WTC11 (cell line): ENCODE results near the gene ZNF341. TPM values are rescaled to one million over a fixed set of nuclear protein-coding genes. Genes with fewer than 3 reads are reported as not detected.

Source experiments
- E2F4 ChIP-seq: sonication (generic); formaldehyde crosslinking; IDR thresholded peaks from 2 replicates; pipeline ENCODE4 v1.8.1; 2022; ENCODE audit warnings: low read depth, mild to moderate bottlenecking, moderate library complexity, missing genetic modification reagents, borderline replicate concordance
- EMX1 ChIP-seq: fragments of 250-450 bp; sonication (Bioruptor Pico); IDR thresholded peaks from 2 replicates; pipeline ENCODE4 v1.8.0; 2021; ENCODE audit warnings: mild to moderate bottlenecking
- FOXJ3 ChIP-seq: sonication (generic); formaldehyde crosslinking; IDR thresholded peaks from 2 replicates; pipeline ENCODE4 v1.9.0; 2021; ENCODE audit warnings: missing genetic modification reagents, mild to moderate bottlenecking, borderline replicate concordance
- GRHL2 ChIP-seq: fragments of 250-450 bp; sonication (Bioruptor Pico); IDR thresholded peaks from 2 replicates; pipeline ENCODE4 v1.8.0; 2022; ENCODE audit warnings: mild to moderate bottlenecking, moderate library complexity; ENCODE audit not compliant: insufficient replicate concordance, severe bottlenecking
- JAZF1 ChIP-seq: fragments of 250-450 bp; sonication (Bioruptor Pico); IDR thresholded peaks from 2 replicates; pipeline ENCODE4 v1.9.0; 2021; ENCODE audit warnings: moderate library complexity, mild to moderate bottlenecking, inconsistent platforms
- JUN ChIP-seq: sonication (generic); formaldehyde crosslinking; IDR thresholded peaks from 2 replicates; pipeline ENCODE4 v1.8.0; 2023; ENCODE audit warnings: mild to moderate bottlenecking, missing genetic modification reagents
- NFATC4 ChIP-seq: fragments of 250-450 bp; sonication (Bioruptor Pico); IDR thresholded peaks from 2 replicates; pipeline ENCODE4 v1.9.0; 2021; ENCODE audit warnings: mild to moderate bottlenecking
- NFE2L1 ChIP-seq: sonication (generic); formaldehyde crosslinking; IDR thresholded peaks from 2 replicates; pipeline ENCODE4 v1.8.1; 2023; ENCODE audit warnings: missing genetic modification reagents
- OVOL2 ChIP-seq: fragments of 250-450 bp; sonication (Bioruptor Pico); IDR thresholded peaks from 2 replicates; pipeline ENCODE4 v1.9.0; 2021; ENCODE audit warnings: mild to moderate bottlenecking, borderline replicate concordance
- STAT6 ChIP-seq: sonication (generic); formaldehyde crosslinking; conservative IDR thresholded peaks from 2 replicates; pipeline ENCODE4 v1.8.1; 2023; ENCODE audit warnings: mild to moderate bottlenecking, low read depth, missing genetic modification reagents, moderate library complexity
- ZNF232 ChIP-seq: sonication (generic); formaldehyde crosslinking; IDR thresholded peaks from 2 replicates; pipeline ENCODE4 v1.8.0; 2022; ENCODE audit warnings: mild to moderate bottlenecking, missing genetic modification reagents
- ZNF263 ChIP-seq: sonication (generic); formaldehyde crosslinking; IDR thresholded peaks from 2 replicates; pipeline ENCODE4 v1.8.1; 2022; ENCODE audit warnings: low read depth, mild to moderate bottlenecking, moderate library complexity, missing genetic modification reagents
- ZNF423 ChIP-seq: fragments of 250-450 bp; sonication (Bioruptor Pico); IDR thresholded peaks from 2 replicates; pipeline ENCODE4 v2.1.2; 2022; ENCODE audit warnings: mild to moderate bottlenecking, moderate library complexity
- ZNF425 ChIP-seq: fragments of 250-450 bp; sonication (Bioruptor Pico); conservative IDR thresholded peaks from 2 replicates; pipeline ENCODE4 v1.9.0; 2021; ENCODE audit warnings: mild to moderate bottlenecking
- ZSCAN18 ChIP-seq: fragments of 250-450 bp; sonication (Bioruptor Pico); IDR thresholded peaks from 2 replicates; pipeline ENCODE4 v2.1.2; 2022; ENCODE audit warnings: mild to moderate bottlenecking, moderate library complexity
- total RNA-seq: library from RNA; stranded (reverse); gene quantifications from 3 replicates; pipeline ENCODE4 v1.2.3, GENCODE V29; 2021
- TF ChIP-seq, protein P1 (sequence below): sonication (generic); formaldehyde crosslinking; IDR thresholded peaks from 2 replicates; pipeline ENCODE4 v1.8.0; 2022; ENCODE audit warnings: missing genetic modification reagents
- TF ChIP-seq, protein P2 (sequence below): sonication (generic); formaldehyde crosslinking; conservative IDR thresholded peaks from 2 replicates; pipeline ENCODE4 v1.8.1; 2022; ENCODE audit warnings: mild to moderate bottlenecking, missing genetic modification reagents
- TF ChIP-seq, protein P3 (sequence below): sonication (generic); formaldehyde crosslinking; IDR thresholded peaks from 2 replicates; pipeline ENCODE4 v1.8.0; 2022; ENCODE audit warnings: mild to moderate bottlenecking, missing genetic modification reagents

ZNF341 gene
- total RNA-seq, 1 experiment from 2014 or later, result 9.6 TPM

GRCh38 chr20:33686100-33686983 is 45.5 kb upstream of the ZNF341 start, which contains the start of gene E2F1 (continued):
- TF ChIP-seq STAT6 (CRISPR knock-in tag), result no peak
- no peak for TF ChIP-seq ZNF263
- TF ChIP-seq JAZF1 (CRISPR knock-in tag), result no peak
- TF ChIP-seq FOXJ3 (CRISPR knock-in tag), result no peak
- TF ChIP-seq NFATC4 (CRISPR knock-in tag), result no peak
- TF ChIP-seq OVOL2 (CRISPR knock-in tag), result no peak
- no peak for TF ChIP-seq GRHL2 (CRISPR knock-in tag)
- no peak for TF ChIP-seq ZNF425
- TF ChIP-seq, protein P1, sequence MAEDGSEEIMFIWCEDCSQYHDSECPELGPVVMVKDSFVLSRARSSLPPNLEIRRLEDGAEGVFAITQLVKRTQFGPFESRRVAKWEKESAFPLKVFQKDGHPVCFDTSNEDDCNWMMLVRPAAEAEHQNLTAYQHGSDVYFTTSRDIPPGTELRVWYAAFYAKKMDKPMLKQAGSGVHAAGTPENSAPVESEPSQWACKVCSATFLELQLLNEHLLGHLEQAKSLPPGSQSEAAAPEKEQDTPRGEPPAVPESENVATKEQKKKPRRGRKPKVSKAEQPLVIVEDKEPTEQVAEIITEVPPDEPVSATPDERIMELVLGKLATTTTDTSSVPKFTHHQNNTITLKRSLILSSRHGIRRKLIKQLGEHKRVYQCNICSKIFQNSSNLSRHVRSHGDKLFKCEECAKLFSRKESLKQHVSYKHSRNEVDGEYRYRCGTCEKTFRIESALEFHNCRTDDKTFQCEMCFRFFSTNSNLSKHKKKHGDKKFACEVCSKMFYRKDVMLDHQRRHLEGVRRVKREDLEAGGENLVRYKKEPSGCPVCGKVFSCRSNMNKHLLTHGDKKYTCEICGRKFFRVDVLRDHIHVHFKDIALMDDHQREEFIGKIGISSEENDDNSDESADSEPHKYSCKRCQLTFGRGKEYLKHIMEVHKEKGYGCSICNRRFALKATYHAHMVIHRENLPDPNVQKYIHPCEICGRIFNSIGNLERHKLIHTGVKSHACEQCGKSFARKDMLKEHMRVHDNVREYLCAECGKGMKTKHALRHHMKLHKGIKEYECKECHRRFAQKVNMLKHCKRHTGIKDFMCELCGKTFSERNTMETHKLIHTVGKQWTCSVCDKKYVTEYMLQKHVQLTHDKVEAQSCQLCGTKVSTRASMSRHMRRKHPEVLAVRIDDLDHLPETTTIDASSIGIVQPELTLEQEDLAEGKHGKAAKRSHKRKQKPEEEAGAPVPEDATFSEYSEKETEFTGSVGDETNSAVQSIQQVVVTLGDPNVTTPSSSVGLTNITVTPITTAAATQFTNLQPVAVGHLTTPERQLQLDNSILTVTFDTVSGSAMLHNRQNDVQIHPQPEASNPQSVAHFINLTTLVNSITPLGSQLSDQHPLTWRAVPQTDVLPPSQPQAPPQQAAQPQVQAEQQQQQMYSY (CRISPR knock-in tag), result no peak
- peak; percentile 86; the same call in 1 of the 2 replicates for TF ChIP-seq NFE2L1
- TF ChIP-seq E2F4 (CRISPR knock-in tag), result peak; percentile 72; the same call in 1 of the 2 replicates
- no peak for TF ChIP-seq ZNF423 (CRISPR knock-in tag)
- TF ChIP-seq JUN (CRISPR knock-in tag), result no peak; the same call in 1 of the 2 replicates
- no peak for TF ChIP-seq ZSCAN18 (CRISPR knock-in tag)
- no peak for TF ChIP-seq EMX1 (CRISPR knock-in tag)
- TF ChIP-seq ZNF232 (CRISPR knock-in tag), result peak; percentile 83; the same call in 1 of the 2 replicates
- TF ChIP-seq, protein P2, sequence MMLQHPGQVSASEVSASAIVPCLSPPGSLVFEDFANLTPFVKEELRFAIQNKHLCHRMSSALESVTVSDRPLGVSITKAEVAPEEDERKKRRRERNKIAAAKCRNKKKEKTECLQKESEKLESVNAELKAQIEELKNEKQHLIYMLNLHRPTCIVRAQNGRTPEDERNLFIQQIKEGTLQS (CRISPR knock-in tag), result no peak
- TF ChIP-seq, protein P3, sequence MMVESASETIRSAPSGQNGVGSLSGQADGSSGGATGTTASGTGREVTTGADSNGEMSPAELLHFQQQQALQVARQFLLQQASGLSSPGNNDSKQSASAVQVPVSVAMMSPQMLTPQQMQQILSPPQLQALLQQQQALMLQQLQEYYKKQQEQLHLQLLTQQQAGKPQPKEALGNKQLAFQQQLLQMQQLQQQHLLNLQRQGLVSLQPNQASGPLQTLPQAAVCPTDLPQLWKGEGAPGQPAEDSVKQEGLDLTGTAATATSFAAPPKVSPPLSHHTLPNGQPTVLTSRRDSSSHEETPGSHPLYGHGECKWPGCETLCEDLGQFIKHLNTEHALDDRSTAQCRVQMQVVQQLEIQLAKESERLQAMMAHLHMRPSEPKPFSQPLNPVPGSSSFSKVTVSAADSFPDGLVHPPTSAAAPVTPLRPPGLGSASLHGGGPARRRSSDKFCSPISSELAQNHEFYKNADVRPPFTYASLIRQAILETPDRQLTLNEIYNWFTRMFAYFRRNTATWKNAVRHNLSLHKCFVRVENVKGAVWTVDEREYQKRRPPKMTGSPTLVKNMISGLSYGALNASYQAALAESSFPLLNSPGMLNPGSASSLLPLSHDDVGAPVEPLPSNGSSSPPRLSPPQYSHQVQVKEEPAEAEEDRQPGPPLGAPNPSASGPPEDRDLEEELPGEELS (CRISPR knock-in tag), result 0 out of 2 replicates have a peak, but pooled peaks have one; percentile 43
